SK-MEL-5 (cell line): ENCODE data around the gene HADHB. TPM values are rescaled to one million over a fixed set of nuclear protein-coding genes. Genes with fewer than 3 reads are reported as not detected.
A peak's percentile ranks its signal among the peaks of the same experiment; 100 is the strongest.
"Not testable (repeated sequence)": the region's sequence is repeated elsewhere in the genome, so short reads cannot be mapped to it uniquely, and the experiment has no call there.

Experiments
- DNase-seq: peaks from one replicate; pipeline ENCODE4 v3.0.0-alpha.2; 2016; ENCODE audit warnings: low read depth, low spot score
- in situ Hi-C: cut with HindIII; loops from 2 replicates; pipeline ENCODE4 v1.10.0; 2016; ENCODE audit warnings: low sequenced_read_pairs, high pct_unique_total_duplicates, low pct_unique_long_range_greater_than_20kb
- total RNA-seq: library from RNA; depleted of rRNA; stranded (reverse); fragments of >200 nt; shearing (Covaris generic); gene quantifications from 2 replicates; pipeline ENCODE4 v1.2.3, GENCODE V29; 2014

HADHB gene
- total RNA-seq, 1 experiment from 2014 or later, result 219 TPM

DNA sequence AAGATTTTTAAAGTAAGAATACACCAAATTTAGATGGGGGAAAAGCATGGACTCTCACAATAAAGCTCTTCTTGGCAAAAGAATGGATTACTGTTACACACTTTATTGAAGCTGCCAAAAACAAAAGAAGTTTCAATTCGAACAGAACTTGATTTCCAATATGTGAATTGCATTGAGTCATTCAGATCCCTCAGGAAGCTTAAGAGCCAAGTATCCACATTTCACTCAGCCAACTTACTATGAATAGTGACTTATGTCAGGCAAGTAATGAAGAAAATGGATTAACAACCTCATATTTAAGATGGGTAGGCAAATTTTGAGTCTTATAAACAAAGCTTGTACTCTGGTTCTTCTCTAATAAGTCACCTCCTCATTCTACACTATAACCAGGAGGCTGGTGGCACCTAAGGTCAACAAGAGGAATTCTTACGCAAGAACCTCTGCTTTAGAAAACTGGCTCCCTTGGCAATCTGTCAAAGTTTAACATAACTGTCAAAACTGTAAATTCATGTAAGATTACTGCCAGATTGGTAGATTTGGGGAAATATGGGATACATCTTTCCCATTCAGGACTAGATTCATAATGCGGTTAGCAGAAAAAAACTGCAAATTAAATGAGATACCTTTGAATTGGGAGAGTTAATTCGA, 6.3 kb upstream of the HADHB start:
- in situ Hi-C loops, result no loop called here
- no peak for DNase-seq

GRCh38 chr2:26241928-26242436, 2.8 kb upstream of the HADHB start:
- in situ Hi-C loops, result no loop called here
- no peak for DNase-seq

GRCh38 chr2:26243470-26244308, 1.1 kb upstream of the HADHB start:
- DNase-seq, result peak; percentile 54
- in situ Hi-C loops, result no loop called here

GRCh38 chr2:26245231-26245732, 543 bp downstream of the HADHB start:
- in situ Hi-C loops, result no loop called here
- peak; percentile 45 for DNase-seq

- in situ Hi-C loops, result no loop called here
- DNase-seq, result peak; percentile 48
Measured at GRCh38 chr2:26245810-26246209, 1.1 kb downstream of the HADHB start.

GRCh38 chr2:26246818-26247217, 2.1 kb downstream of the HADHB start:
- peak; percentile 68 for DNase-seq
- in situ Hi-C loops, result no loop called here

GRCh38 chr2:26249625-26250024, 4.9 kb downstream of the HADHB start:
- no peak for DNase-seq
- in situ Hi-C loops, result no loop called here

DNA sequence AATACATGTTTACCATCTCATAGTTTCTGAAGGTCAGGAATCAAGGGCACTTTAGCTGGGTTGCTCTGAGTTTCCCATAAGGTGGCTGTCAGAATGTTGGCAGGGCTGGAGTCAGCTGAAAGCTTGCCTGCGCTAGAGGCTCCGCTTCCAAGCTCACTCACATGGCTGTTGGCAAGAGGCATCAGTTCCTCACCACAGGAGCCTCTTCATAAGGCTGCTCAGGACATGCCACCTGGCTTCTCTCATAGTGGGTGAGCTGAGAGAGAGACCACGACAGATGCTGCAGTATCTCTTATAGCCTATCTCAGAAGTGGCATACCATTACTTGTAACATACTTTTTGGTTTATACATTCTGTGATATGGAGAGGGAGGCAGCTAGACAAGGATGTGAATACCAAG, 7.2 kb downstream of the HADHB start:
- DNase-seq, result peak; percentile 11
- in situ Hi-C loops, result no loop called here

- DNase-seq, result no peak
- in situ Hi-C loops, result no loop called here
Measured at GRCh38 chr2:26255759-26256384, 11.1 kb downstream of the HADHB start.

GRCh38 chr2:26258836-26259235, 14.1 kb downstream of the HADHB start:
- DNase-seq, in situ Hi-C loops: not testable (repeated sequence)

- DNase-seq, result peak; percentile 42
- in situ Hi-C loops, result no loop called here
Measured at GRCh38 chr2:26268213-26268612, 23.5 kb downstream of the HADHB start.

DNA sequence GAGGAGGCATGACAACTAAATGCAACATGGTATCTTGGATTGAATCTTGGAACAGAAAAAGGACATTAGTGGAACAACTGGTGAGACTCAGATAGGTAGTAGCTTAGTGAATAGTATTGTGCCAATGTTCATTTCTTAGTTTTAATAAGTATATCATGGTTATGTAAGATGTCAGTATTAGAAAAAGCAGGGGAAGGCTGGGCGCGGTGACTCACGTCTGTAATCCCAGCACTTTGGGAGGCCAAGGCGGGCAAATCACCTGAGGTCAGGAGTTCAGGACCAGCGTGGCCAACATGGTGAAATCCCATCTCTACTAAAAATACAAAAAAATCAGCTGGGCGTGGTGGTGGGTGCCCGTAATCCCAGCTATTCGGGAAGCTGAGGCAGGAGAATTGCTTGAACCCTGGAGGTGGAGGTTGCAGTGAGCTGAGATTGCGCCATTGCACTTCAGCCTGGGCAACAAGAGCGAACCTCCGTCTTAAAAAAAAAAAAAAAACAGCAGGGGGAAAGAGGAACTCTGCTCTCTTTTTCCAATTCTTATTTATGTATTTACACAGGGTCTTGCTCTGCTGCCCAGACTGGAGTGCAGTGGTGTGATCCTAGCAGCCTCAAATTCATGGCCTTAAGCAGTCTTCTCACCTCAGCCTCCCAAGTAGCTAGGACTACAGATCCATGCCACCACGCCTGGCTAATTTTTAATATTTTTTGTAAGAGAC, 24.1 kb downstream of the HADHB start:
- in situ Hi-C loops, DNase-seq: not testable (repeated sequence)

GRCh38 chr2:26269571-26270158, 24.9 kb downstream of the HADHB start:
- peak; percentile 67 for DNase-seq
- in situ Hi-C loops, result no loop called here

DNA sequence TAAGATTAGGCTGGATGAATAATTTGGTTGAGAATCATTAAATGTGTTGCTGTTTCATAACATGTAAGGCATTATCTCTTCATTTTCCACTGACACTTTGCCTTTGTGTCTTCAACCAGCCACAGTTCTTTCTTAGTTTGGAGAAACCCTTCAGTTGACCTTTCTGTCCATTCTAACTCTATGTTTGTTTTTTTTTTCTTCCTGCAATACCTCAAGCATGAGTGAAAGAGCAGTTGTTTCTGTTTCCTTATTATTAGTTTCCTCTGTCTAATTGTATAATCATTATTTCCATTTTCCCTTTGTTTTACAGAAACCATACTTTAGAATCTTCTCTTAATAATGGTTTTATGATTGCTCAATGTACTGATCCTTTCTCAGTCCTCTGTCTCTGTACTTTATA, 25.6 kb downstream of the HADHB start:
- in situ Hi-C loops, result no loop called here
- peak; percentile 43 for DNase-seq

DNA sequence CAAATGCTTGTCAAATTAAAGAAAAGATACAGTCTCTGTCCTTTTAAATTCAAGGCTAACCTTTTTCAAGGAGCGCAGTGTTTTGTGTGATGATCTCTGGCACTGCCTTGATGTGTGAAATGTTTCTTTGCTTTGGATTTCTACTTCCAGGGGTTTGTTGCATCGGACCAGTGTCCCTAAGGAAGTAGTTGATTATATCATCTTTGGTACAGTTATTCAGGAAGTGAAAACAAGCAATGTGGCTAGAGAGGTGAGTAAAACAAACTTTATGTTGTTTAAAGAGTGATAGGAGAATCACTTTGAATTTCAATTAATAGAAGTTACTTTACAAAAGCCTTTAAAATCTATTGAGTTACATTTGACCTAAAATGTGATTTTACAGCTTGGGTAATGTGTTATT, 28.8 kb downstream of the HADHB start:
- DNase-seq, result no peak
- in situ Hi-C loops, result no loop called here

DNA sequence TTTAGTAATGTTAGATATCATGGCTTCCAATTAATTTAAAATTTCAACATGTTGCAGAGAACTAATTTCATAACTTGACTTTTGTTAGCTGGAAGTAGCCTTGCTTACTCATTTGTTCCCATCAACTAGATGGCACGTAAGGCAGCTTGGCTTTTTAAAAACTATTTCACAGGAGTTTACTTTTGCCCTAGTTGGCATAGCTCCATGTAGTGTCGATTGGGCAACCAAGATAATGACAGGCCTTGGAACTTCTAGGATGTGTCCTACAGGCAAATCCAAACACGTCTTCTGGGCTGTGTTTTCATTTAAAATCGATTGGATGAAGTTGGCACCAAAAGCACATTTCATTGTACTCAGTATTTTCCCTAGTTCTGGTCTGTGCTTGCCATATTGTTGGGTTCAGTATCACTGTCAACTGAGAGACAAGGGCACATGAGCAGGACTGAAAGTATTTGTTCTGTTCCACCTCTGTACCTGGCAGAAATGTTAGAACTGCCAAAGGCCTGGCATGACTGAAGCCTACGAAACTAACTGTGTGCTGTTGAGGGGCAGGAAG, 29.4 kb downstream of the HADHB start:
- in situ Hi-C loops, result no loop called here
- DNase-seq, result peak; percentile 48
